HG02970 (cell line): Measurements from ENCODE around the gene KDSR.
"Not testable (repeated sequence)": the region's sequence is repeated elsewhere in the genome, so short reads cannot be mapped to it uniquely, and the experiment has no call there.

Experiments used
- ATAC-seq: cut with Tn5 transposase; IDR thresholded peaks from one replicate; pipeline ENCODE4 v1.9.1; 2021; ENCODE audit warnings: mild to moderate bottlenecking, moderate library complexity, moderate number of reproducible peaks; ENCODE audit not compliant: unreplicated experiment, low FRiP score

KDSR gene

DNA sequence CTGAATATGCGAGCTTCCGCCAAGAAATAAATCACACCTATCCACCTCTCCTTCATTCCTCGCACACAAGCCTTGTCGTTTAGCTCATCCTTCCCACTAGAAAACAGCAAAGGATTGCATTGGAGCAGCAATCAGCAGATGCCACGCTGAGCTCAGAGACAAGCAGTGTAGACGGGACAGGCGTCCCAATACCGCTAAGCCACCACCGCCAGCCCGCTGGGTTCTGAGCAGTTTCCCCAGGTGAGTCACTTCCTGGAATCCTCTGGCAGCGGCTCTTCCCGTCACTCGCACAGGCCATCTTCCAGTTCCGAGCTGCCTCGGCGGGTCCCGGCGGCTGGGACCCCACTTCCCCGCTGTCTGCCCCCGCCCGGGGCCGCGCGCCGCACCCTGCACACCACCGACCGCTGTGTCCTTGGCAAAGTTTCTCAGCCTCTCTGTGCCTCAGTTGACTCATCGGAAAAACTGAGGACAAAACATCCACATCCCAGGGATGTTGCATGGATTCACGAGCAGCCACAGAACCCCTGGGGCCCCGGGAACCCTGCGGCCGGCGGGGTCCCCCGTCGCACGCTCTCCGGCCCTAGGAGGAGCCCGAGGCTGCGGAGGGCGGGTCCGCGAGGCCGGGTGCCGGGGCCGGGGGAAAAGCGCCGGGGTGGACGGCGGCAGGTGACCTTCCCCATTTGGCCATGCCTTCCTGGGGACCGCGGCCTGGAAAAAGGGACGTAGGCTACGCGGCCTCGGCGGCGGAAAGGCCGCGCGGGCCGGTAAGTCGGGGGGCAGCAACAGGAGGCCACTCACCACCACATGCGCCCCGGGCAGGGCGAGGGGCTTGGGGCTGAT lies 573 bp downstream of the KDSR start:
- ATAC-seq, result peak; percentile 8

DNA sequence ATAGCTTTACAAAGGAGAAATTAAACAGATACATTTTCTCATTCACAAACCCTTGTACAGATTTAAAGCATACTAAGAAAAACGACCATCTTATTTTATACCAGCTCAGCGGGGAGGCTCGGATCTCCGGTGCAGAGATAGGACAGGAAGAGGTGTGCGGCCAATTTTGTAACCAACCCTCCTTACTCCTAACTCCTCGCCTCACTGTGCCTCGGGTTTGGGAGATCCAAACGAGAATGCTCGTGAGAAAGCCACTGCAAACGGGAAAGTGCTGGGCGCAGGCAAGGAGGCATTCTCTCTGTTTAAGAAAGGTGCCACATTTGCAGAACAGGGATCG lies 1.2 kb downstream of the KDSR start:
- ATAC-seq, result no peak

DNA sequence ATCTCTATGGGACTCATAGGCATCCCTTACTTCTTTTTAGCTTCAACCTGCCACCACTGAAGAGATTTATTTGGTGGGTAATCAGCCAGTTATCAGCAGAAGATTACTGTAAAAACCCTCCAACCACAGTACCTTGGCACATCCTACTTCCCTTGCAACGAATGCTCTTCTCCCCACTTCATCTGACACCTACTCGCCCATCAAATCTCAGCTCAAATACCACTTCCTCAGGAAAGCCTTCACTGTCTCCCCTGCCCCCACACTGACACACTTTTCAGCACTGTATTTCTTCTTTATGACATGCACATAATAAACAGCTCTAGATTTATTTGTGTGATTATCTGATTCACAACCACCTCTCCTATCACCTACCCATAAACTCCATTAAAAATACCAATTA lies 3.1 kb downstream of the KDSR start:
- ATAC-seq, result no peak

GRCh38 chr18:63363420-63363819 lies 3.6 kb downstream of the KDSR start:
- not testable (repeated sequence) for ATAC-seq

DNA sequence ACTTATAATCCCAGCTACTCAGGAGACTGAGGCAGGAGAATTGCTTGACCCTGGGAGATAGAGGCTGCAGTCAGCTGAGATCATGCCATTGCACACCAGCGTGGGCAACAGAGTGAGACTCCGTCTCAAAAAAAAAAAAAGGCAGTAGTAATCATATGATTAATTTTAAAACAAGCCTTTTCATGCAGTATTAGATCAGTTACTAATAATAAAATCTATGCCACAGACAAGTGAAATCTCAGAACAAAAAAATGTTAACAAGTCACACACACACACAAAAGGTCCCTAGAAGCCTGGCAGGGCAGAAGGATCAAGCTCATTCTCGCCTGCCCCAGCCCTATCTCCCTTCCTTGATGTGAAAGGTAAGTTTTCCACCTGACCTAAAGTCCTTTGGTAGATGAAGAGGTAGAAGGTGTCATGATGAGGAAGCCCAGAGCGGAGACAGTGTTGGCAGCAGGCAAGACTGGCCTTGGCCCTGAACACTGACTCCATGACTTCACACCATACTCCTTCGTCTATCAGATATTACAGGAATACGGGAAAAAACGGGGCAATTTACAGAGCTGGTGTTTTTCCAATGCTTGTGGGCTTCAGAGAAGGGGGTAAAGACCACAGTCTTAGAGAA lies 10.6 kb downstream of the KDSR start:
- no peak for ATAC-seq

- ATAC-seq, result no peak
These were observed 16.8 kb downstream of the KDSR start for GRCh38 chr18:63350230-63350629.

GRCh38 chr18:63348508-63349136 lies 18.4 kb downstream of the KDSR start:
- no peak for ATAC-seq

- ATAC-seq, result no peak
These were observed 20.4 kb downstream of the KDSR start for GRCh38 chr18:63346480-63347183.

DNA sequence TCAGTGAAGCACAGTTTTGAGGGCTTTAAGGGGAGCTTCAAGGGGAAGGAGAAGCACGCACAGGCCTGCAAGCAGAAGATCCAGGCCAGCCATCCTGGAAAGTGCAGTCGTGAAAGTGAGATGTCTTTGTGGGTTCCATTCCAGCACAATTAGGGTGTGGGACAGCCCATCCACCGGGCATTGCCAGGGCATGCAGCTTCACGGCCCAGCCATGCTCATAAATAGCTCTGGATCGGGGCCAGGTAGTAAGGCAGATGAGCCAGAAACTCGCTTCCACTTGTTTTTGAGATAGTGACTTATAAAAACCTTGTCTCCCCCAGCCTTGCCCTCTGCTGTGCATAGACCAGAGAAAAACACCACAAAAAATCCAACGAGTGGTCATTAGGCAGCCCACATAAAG lies 21.0 kb downstream of the KDSR start:
- no peak for ATAC-seq

DNA sequence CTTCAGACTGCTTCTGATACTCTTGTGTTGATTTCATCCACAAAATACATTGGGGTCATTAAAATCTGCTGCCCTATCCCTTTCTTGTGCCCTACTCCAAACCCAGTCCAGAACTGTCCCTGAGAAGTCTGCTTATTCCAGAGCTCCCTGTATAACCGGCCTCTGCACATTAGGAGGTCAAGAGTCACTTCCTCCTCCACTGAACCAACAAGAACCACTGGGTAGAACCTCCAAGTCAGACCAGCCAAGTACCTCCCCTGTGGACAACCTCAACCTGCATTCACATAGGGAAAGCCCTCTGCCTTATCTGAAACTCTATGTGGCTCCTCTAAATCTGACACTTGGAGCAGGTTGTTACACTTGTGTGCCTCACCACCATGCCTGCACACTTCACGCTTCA lies 22.1 kb downstream of the KDSR start:
- ATAC-seq, result no peak

DNA sequence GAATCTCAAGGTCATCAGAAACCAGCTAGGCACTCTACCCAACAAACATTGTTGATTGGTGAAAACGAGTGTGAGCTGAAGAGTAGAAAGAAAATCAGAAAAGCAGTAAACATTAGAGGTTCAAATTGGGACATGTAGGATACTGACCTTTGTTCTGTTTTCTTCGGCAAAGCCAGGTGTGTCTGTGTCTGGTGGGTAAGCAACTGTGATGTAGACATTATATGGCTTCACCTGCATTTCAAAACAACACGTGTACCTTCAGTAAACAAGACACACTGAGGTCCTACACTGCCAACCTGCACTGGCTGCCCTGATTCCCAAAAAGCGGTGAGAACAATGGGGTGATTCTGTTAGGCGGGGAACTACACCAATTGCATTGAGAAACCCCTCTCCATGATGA lies 22.7 kb downstream of the KDSR start:
- ATAC-seq, result no peak

- no peak for ATAC-seq
These were observed 24.8 kb downstream of the KDSR start for GRCh38 chr18:63342206-63342605.

GRCh38 chr18:63339920-63340484 lies 27.0 kb downstream of the KDSR start:
- no peak for ATAC-seq

DNA sequence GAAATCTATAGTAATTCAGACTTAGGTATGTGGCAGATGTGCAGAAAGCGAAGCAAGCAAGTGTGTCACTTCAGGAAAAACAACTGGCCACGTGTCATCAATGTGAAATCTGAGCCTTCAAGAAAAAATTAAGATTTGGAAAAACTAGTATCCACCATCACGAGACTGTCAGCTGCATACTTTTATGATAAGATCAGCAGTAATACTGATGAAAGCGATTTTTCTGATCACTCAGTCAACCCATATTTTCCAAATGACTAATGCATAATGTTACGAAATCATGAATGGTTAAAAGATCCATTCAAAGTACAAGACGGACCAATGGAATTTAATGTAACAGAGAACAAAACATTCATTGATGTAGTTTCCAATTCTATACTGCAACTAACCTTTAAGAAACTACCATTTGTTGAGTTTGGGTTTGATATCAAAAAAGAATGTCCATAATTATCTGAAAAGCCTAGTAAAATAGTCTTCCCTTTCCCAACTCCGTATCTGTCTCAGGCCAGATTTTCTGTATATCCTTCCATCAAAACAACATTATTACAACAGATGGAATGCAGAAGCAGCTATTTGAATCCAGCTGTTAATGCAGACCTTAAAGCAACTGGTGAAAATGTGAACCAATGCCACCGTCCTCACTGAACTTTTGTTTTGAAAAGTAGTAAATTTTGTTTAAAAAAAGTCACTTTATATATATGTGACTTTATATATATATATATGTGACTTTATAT lies 30.5 kb downstream of the KDSR start:
- no peak for ATAC-seq

- no peak for ATAC-seq
These were observed 35.9 kb downstream of the KDSR start for GRCh38 chr18:63331105-63331504.

- no peak for ATAC-seq
These were observed 37.4 kb downstream of the KDSR start for GRCh38 chr18:63329431-63330145.

GRCh38 chr18:63326011-63326410 lies 41.0 kb downstream of the KDSR start:
- ATAC-seq, result no peak

- ATAC-seq, result no peak
These were observed 41.8 kb downstream of the KDSR start for GRCh38 chr18:63325086-63325686.
